ENCODE results near the gene NKPD1.

Gene NKPD1

GRCh38 chr19:45117167-45117594 is 43.6 kb downstream of the NKPD1 start:
- DNase-seq (ENCODE audit: low spot score), result peak; percentile 34

GRCh38 chr19:45115809-45116615 is 44.8 kb downstream of the NKPD1 start:
- DNase-seq (ENCODE audit: low spot score), result no peak

GRCh38 chr19:45114116-45114515 is 46.7 kb downstream of the NKPD1 start:
- no peak for DNase-seq (ENCODE audit: low spot score)

- DNase-seq (ENCODE audit: low spot score), result no peak
Observed at GRCh38 chr19:45113628-45114027, 47.2 kb downstream of the NKPD1 start.

GRCh38 chr19:45112111-45112827 is 48.5 kb downstream of the NKPD1 start:
- DNase-seq (ENCODE audit: low spot score), result no peak
